ENCODE results near the gene TMPRSS11F. TPM values are rescaled to one million over a fixed set of nuclear protein-coding genes. Genes with fewer than 3 reads are reported as not detected.
"Not testable (repeated sequence)": the region's sequence is repeated elsewhere in the genome, so short reads cannot be mapped to it uniquely, and the experiment has no call there.

The TMPRSS11F gene
- total RNA-seq (not detected), polyA plus RNA-seq (not detected), total RNA-seq (0 reads per million in 6 experiments)

DNA sequence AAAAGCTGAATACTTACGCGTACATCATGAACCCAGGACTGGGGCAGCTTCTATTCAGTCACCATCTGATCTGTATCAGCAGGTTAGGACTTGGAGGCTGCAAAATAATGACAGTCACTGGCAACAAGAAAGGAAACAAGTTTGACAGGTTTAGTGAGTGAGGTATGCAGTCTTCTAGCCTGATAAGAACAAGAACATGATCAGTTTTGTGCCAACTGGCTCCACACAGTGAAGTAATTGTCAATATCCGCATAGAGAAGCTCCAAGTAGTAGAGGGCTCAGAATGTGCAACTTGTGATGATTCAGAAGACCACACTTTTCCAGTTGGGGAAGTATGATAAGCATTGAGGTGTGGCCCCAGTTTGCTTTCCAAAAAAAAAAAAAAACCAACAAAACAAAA lies at the start of gene TMPRSS11F:
TSS of gene TMPRSS11F (minus strand) at position 77 of the 400 bp plus-strand sequence. CDS start at position 28, 49 bp downstream.
- DNase-seq = no peak
- H3K27ac Mint-ChIP-seq = no peak within 1 kb of the TSS
- no peak for ATAC-seq
- H3K4me3 Mint-ChIP-seq = no peak within 1 kb of the TSS
- peaks cover 0 to 9% (median 4%) of the 10 kb centered on the region in 5 donors for H3K27me3 Mint-ChIP-seq
- peaks cover 0 to 9% (median 0%) of the 10 kb centered on the region in 3 donors for H3K36me3 Mint-ChIP-seq
- H3K4me1 Mint-ChIP-seq = no peaks in the 10 kb centered on the region
- peaks cover 0 to 20% (median 12%) of the 10 kb centered on the region in 9 donors for H3K9me3 Mint-ChIP-seq
- POLR2A ChIA-PET = no interaction called here

DNA sequence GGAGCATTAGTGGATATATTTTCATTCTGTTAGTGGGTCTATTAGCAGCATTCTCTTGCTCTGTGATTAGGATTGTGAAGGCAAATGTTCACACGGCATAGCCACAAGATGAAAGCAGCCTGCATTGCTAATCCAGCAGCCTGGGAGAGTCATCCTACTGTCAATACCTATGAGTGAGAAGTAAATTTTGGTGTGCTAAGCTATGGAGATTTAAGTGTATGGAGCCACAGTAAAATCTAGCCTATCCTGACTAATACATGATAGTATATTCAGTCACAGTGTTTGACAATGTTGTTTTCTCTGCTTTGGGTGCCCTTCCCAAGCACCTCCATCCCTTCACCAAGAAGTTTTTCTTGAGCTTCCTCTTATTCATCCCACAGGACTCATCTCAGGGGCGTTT lies 47.2 kb upstream of the TMPRSS11F start:
- no peak for DNase-seq
- POLR2A ChIA-PET = no interaction called here
- Mint-ChIP-seq H3K36me3 (no peaks in the 10 kb centered on the region), H3K4me1 (peaks cover 0 to 7% (median under 1%) of the 10 kb centered on the region in 4 donors), H3K27ac (no peak overlapping the region), H3K4me3 (no peak overlapping the region), H3K9me3 (no peaks in the 10 kb centered on the region), H3K27me3 (peaks cover 2 to 19% (median 3%) of the 10 kb centered on the region in 5 donors)
- no peak for ATAC-seq

DNA sequence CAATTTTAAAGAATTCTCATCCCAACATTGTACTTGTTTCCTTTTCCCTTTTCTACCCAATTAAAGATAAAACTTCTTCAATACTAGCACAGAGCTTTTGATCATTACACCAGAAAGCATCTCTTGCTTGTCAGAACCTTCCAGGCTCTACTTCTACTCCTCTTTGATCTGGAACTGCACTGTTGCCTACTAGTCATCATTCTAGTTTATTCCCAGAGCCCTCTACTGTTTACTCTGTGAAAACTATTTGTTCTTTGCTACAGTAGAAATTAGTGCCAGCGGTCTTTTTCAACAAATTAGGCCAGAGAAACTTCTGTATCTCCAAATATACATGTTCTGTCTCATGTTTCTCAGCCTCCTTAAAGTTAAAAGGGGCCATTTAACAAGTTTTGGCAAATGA lies 46.8 kb upstream of the TMPRSS11F start:
- POLR2A ChIA-PET = no interaction called here
- peaks cover 0 to 7% (median under 1%) of the 10 kb centered on the region in 4 donors for H3K4me1 Mint-ChIP-seq
- DNase-seq (no peak), ATAC-seq (no peak)
- H3K36me3 Mint-ChIP-seq = no peaks in the 10 kb centered on the region
- H3K27me3 Mint-ChIP-seq = peaks cover 2 to 20% (median 5%) of the 10 kb centered on the region in 5 donors
- H3K9me3 Mint-ChIP-seq = no peaks in the 10 kb centered on the region
- H3K4me3 Mint-ChIP-seq = no peak overlapping the region
- no peak overlapping the region for H3K27ac Mint-ChIP-seq

DNA sequence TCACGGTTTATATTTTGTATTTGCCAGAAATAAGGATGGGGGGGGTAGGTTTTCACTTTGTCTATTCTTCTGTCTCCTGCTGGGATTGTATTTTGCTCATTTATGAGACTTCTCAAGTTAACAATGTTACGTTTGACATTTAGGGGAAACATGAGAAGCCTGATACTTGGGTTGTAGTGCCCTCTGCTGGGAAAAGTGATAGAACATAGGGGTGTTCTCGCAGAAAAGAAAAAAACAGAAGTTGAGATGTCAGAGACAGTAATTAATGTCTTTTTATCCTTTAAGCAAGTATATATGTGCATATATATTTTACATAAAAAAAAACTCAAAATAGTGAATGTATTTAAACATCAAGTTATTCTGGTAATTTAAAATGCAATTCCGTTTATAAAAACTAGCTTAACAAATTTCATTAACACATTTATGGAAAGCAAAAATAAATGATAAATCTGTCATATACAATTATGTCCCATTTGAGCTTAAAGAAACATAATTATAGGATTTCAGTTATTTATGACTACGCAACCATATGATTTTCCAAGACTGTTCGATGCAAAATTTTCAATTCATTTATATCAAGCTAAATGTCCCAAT lies 46.0 kb upstream of the TMPRSS11F start:
- ATAC-seq (peak in 1 of 2 donors; percentile 39), DNase-seq (peak in 6 of 10 donors; percentile 5 to 36 (median 22))
- Mint-ChIP-seq H3K27ac (no peak overlapping the region), H3K4me3 (no peak overlapping the region), H3K36me3 (no peaks in the 10 kb centered on the region), H3K9me3 (no peaks in the 10 kb centered on the region), H3K27me3 (peaks cover 2 to 20% (median 5%) of the 10 kb centered on the region in 5 donors), H3K4me1 (peaks cover 0 to 7% (median under 1%) of the 10 kb centered on the region in 4 donors)
- POLR2A ChIA-PET = no interaction called here

DNA sequence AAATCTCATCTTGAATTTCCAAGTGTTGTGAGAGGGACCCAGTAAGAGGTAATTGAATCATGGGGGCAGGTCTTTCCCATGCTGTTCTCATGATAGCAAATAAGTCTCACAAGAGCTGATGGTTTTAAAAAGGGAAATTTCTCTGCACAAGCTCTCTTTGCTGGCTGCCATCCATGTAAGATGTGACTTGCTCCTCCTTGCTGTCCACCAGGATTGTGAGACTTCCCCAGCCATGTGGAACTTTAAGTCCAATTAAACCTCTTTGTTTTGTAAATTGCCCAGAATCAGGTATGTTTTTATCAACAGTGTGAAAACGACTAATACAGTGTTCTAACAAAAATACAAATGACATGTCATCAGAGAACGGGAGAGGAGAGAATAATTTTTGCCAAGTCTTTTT lies 44.7 kb upstream of the TMPRSS11F start:
- Mint-ChIP-seq H3K27ac (peak overlapping the region in 1 of 10 donors; percentile 23), H3K27me3 (peaks cover 4 to 20% (median 9%) of the 10 kb centered on the region in 5 donors)
- H3K9me3 Mint-ChIP-seq, H3K36me3 Mint-ChIP-seq, H3K4me3 Mint-ChIP-seq, ATAC-seq, DNase-seq, H3K4me1 Mint-ChIP-seq, POLR2A ChIA-PET: not testable (repeated sequence)

DNA sequence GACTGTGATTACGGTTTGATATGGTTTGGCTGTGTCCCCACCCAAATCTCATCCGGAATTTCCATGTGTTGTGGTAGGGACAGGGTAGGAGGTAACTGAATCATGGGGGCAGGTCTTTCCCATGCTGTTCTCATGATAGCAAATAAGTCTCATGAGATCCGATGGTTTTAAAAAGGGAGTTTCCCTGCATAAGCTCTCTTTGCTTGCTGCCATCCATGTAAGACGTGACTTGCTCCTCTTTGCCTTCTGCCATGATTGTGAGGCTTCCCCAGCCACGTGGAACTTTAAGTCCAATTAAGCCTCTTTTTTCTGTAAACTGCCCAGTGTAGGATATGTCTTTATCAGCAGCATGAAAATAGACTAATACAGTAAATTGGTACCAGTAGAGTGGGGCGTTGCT lies 42.5 kb upstream of the TMPRSS11F start:
- H3K27ac Mint-ChIP-seq, DNase-seq, H3K4me1 Mint-ChIP-seq, H3K9me3 Mint-ChIP-seq, ATAC-seq, H3K36me3 Mint-ChIP-seq, POLR2A ChIA-PET, H3K4me3 Mint-ChIP-seq: not testable (repeated sequence)
- H3K27me3 Mint-ChIP-seq = peaks cover 3 to 20% (median 12%) of the 10 kb centered on the region in 5 donors

DNA sequence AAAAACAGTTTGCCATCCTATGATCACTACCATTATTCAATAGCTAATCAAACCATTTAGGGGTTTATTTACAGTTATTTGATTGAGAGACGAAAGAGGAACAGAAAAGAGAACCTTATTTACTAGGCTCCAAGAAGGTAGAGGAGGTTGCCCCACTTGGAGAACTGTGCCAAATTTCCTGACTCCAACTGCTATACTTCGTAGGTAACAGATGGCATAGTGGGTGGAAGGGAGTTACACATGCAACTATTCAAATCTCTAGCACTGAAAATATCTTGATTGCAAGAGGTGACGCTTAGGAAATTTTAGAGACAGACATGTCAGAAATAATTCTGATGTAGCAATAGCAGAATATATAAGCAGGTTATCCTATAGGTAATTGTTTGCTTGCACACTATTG lies 38.0 kb upstream of the TMPRSS11F start:
- Mint-ChIP-seq H3K9me3 (no peaks in the 10 kb centered on the region), H3K4me3 (no peak overlapping the region), H3K36me3 (no peaks in the 10 kb centered on the region), H3K27me3 (peaks cover 9 to 21% (median 11%) of the 10 kb centered on the region in 5 donors), H3K4me1 (no peaks in the 10 kb centered on the region), H3K27ac (no peak overlapping the region)
- ATAC-seq (no peak), DNase-seq (no peak)
- POLR2A ChIA-PET = no interaction called here

DNA sequence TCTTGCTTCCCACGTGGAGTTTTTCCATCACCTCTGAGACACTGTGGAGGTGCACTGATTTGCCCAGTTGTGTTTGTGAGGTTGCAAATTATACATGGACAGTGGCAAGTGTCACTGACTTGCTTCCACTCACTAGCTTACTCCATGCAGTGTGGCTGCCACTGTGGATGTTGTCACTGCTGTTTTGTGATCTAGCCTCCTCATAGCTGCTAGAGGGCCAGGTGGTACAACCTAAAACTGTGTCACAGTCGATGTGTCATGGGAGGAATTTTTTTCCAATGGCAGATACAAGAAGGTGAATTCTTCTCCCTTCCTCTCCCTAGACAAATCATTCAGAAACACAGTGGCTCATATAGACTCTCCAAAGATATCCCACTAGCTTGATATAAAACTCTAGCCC lies 37.5 kb upstream of the TMPRSS11F start:
- DNase-seq = no peak
- no peaks in the 10 kb centered on the region for H3K4me1 Mint-ChIP-seq
- ATAC-seq = no peak
- no peak overlapping the region for H3K27ac Mint-ChIP-seq
- H3K27me3 Mint-ChIP-seq = peaks cover 6 to 22% (median 11%) of the 10 kb centered on the region in 5 donors
- no peaks in the 10 kb centered on the region for H3K9me3 Mint-ChIP-seq
- H3K36me3 Mint-ChIP-seq = no peaks in the 10 kb centered on the region
- POLR2A ChIA-PET = no interaction called here
- H3K4me3 Mint-ChIP-seq = no peak overlapping the region

DNA sequence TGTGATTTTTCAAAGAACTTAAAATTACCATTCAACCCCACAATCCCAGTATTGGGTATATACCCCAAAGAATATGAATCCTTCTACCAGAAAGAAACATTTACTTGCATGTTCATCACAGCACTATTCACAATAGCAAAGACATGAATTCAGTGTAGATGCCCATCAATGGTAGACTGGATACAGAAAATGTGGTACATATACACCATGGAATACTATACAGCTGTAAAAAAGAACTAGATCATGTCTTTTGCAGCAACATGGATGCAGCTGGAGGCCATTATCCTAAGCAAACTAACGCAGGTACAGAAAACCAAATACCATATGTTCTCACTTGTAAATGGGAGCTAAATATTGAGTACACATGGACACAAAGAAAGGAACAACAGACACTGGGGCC lies 34.1 kb upstream of the TMPRSS11F start:
- ATAC-seq (no peak), DNase-seq (no peak)
- POLR2A ChIA-PET = no interaction called here
- H3K36me3 Mint-ChIP-seq = no peaks in the 10 kb centered on the region
- H3K9me3 Mint-ChIP-seq = peaks cover 0 to 3% (median 0%) of the 10 kb centered on the region in 9 donors
- H3K4me3 Mint-ChIP-seq = no peak overlapping the region
- peak overlapping the region in 1 of 10 donors; percentile 33 for H3K27ac Mint-ChIP-seq
- H3K4me1 Mint-ChIP-seq = no peaks in the 10 kb centered on the region
- peaks cover 6 to 25% (median 12%) of the 10 kb centered on the region in 5 donors for H3K27me3 Mint-ChIP-seq

DNA sequence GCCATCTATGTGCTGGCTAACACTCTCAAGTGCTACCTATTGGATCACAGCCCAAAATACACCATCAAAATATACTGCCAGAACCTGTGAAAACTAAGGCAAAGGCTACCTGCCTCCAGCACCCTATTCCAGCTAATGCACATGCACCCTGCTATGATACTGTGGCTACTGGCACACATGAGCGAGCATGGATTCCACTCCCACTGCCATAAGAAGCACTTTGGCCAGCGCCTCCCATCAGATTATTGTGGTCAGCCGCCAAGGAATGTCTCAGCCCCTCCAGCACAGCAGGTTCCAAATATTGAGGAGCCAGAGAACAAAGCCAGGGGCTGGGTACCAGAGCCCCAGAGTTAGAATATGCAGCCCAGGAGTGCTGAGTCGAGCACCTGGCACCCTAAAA lies 32.5 kb upstream of the TMPRSS11F start:
- POLR2A ChIA-PET = no interaction called here
- peak in 1 of 10 donors; percentile 22 for DNase-seq
- ATAC-seq = no peak
- H3K36me3 Mint-ChIP-seq = no peaks in the 10 kb centered on the region
- no peak overlapping the region for H3K4me3 Mint-ChIP-seq
- H3K27me3 Mint-ChIP-seq = peaks cover 6 to 20% (median 12%) of the 10 kb centered on the region in 5 donors
- peaks cover 0 to 3% (median 0%) of the 10 kb centered on the region in 9 donors for H3K9me3 Mint-ChIP-seq
- no peaks in the 10 kb centered on the region for H3K4me1 Mint-ChIP-seq
- H3K27ac Mint-ChIP-seq = no peak overlapping the region

DNA sequence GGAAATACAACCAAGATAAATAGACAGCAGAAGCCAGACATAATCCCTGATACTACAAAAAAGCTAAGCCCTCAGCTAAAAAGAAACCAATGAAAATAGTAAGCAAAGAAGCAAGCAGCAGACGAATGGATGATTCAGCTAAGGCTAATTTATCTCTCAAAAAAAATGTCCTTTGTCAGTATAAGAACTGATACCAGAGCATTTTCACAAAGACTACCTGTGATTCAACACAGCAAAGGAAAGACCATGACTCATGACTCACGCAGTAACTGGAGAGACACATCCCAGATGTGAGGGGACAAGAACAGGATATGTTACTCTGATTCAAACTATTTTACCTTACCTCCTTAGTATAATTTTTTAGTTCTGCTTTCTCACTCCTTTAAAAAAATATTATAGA lies 22.7 kb upstream of the TMPRSS11F start:
- Mint-ChIP-seq H3K27ac (no peak overlapping the region), H3K36me3 (no peaks in the 10 kb centered on the region), H3K9me3 (peaks cover 0 to 6% (median 0%) of the 10 kb centered on the region in 9 donors), H3K4me1 (no peaks in the 10 kb centered on the region), H3K27me3 (peaks cover 0 to 8% (median 3%) of the 10 kb centered on the region in 5 donors), H3K4me3 (no peak overlapping the region)
- no peak for ATAC-seq
- no peak for DNase-seq
- POLR2A ChIA-PET = no interaction called here

DNA sequence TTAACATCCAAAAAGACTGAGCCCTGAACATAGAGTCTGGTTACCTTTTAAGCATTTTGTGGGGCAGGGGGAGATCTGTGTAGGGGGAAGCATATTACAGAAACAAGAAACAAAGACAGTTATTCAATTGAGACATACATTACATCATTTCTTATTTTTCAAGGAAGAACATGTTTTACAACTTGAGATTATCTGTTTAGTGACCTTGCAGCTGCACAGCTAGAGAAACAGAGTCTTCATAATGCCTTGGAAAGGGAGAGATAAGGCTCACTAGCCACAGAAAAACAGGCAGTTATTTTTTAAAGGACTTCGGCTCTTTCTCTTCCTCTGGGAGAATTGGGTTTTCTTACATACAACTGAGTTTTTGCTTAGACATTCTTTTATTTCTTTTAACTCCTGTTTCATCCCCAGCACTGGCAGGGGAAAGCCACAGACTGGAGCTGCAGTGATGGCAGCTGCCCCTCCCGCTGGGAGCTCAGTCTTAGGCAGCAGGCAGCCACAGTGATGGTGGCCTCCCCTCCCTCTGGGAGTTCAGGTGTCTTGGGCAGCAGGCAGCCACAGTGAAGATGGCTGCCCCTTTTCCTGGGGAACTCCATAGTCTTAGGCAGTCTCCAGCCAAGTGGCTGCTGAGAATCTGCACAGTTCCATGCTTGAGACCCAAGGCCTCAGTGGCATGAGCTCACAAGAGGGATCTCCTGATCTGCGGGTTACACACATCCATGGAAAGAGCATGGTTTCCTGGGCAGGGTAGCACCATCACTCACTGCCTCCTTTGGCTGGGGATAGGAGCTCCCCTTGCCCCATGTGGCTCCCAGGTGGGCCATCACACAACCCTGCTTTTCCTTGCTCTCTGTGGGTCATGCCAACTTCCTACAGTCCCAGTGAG lies 19.4 kb upstream of the TMPRSS11F start:
- H3K27me3 Mint-ChIP-seq = peaks cover 0 to 13% (median 0%) of the 10 kb centered on the region in 5 donors
- H3K27ac Mint-ChIP-seq = no peak overlapping the region

DNA sequence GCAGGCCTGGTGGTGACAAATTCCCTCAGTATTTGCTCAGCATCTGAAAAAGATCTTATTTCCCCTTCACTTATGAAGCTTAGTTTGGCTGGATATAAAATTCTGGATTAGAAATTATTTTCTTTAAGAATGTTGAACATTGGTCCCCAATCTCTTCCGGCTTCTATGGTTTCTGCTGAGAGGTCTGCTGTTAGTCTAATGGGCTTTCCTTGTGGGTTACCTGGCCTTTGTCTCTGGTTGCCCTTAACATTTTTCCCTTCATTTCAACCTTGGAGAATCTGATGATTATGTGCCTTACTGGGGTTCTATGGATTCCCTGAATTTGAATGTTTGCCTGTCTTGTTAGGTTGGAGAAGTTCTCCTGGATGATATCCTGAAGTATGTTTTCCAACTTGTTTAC lies 17.4 kb upstream of the TMPRSS11F start:
- Mint-ChIP-seq H3K36me3 (no peaks in the 10 kb centered on the region), H3K27ac (no peak overlapping the region)

More for the DNA sequence above, 19.4 kb upstream of the TMPRSS11F start:
- POLR2A ChIA-PET = no interaction called here
- H3K36me3 Mint-ChIP-seq = no peaks in the 10 kb centered on the region
- H3K4me1 Mint-ChIP-seq = no peaks in the 10 kb centered on the region
- no peak for ATAC-seq
- H3K9me3 Mint-ChIP-seq = peaks cover 0 to 11% (median 0%) of the 10 kb centered on the region in 9 donors
- no peak overlapping the region for H3K4me3 Mint-ChIP-seq
- no peak for DNase-seq

More for the DNA sequence above, 17.4 kb upstream of the TMPRSS11F start:
- DNase-seq (no peak), ATAC-seq (no peak)
- POLR2A ChIA-PET = no interaction called here
- H3K27me3 Mint-ChIP-seq = peaks cover 0 to 13% (median 0%) of the 10 kb centered on the region in 5 donors
- no peaks in the 10 kb centered on the region for H3K4me1 Mint-ChIP-seq
- peaks cover 0 to 11% (median 0%) of the 10 kb centered on the region in 9 donors for H3K9me3 Mint-ChIP-seq
- H3K4me3 Mint-ChIP-seq = no peak overlapping the region

All from naive thymus-derived CD8-positive, alpha-beta T cell (primary cell).